ENCODE data around the gene CBR3.

Gene CBR3

DNA sequence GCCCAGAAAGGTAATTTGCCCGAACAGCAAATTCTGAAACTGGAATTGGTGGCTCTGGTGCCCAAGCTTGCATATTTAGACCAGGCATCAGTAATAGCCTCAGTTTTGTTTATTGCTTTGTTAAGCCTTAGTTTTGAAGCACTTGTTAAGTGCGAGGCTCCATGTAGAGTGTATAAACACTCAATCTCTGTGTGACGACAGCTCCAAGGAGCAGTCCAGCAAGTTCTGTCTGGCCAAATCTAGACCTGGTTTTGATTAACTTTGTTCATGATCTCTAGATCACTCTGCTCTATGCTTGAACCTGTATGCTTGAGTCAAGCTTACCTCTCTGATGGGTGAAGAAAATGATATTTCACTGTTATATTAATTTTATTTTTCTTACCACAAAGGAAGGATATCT lies 59.1 kb downstream of the CBR3 start:
- Histone ChIP-seq H3K36me3 (peaks cover 0 to 6% (median 6%) of the 10 kb centered on the region in 3 donors), H3K27ac (no peak overlapping the region), H3K27me3 (no peaks in the 10 kb centered on the region), H3K4me3 (no peak overlapping the region), H3K4me1 (peaks cover 0 to 5% (median 0%) of the 10 kb centered on the region in 4 donors), H3K9me3 (no peaks in the 10 kb centered on the region)
- TF ChIP-seq, protein P1, sequence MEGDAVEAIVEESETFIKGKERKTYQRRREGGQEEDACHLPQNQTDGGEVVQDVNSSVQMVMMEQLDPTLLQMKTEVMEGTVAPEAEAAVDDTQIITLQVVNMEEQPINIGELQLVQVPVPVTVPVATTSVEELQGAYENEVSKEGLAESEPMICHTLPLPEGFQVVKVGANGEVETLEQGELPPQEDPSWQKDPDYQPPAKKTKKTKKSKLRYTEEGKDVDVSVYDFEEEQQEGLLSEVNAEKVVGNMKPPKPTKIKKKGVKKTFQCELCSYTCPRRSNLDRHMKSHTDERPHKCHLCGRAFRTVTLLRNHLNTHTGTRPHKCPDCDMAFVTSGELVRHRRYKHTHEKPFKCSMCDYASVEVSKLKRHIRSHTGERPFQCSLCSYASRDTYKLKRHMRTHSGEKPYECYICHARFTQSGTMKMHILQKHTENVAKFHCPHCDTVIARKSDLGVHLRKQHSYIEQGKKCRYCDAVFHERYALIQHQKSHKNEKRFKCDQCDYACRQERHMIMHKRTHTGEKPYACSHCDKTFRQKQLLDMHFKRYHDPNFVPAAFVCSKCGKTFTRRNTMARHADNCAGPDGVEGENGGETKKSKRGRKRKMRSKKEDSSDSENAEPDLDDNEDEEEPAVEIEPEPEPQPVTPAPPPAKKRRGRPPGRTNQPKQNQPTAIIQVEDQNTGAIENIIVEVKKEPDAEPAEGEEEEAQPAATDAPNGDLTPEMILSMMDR (IDR thresholded peaks at IDR 0.05) = no peak
- DNase-seq = no peak
- intact Hi-C loops (cut with DNase I; ENCODE audit: low total_unique reads) = no loop called here

DNA sequence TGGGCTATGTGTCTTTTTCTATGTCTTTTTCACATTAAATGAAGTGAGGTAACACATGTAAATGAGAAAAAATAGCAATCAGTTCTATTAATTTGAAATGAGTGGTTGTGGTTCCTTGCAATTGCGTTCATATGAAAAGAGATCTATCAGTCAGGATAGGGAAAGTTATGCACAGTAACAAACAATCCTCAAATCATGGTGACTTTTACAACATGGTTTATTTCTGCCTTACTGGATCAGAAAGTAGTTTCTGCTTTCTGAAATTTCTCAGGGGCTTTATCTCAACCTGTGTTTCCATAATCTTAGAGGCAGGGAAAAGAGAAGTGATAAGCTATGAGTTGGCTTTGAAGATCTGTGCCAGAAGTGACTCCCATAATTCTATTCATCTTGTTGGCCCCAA lies 60.7 kb downstream of the CBR3 start:
- H3K9me3 ChIP-seq = no peaks in the 10 kb centered on the region
- TF ChIP-seq, protein P1 (IDR thresholded peaks at IDR 0.05) = no peak
- no peak for DNase-seq
- no peaks in the 10 kb centered on the region for H3K27me3 ChIP-seq
- H3K4me1 ChIP-seq = no peaks in the 10 kb centered on the region
- peaks cover 7 to 19% (median 18%) of the 10 kb centered on the region in 3 donors for H3K36me3 ChIP-seq
- H3K4me3 ChIP-seq = no peak overlapping the region
- intact Hi-C loops (cut with DNase I; ENCODE audit: low total_unique reads) = no loop called here
- no peak overlapping the region for H3K27ac ChIP-seq

All from tibial artery (tissue), 4 donors.